NCI-H146 treated with DMSO at 0.1 percent for 48 hours (cell line): ENCODE data around the gene MIAT.
A peak's percentile ranks its signal among the peaks of the same experiment; 100 is the strongest.
"Not testable (repeated sequence)": the region's sequence is repeated elsewhere in the genome, so short reads cannot be mapped to it uniquely, and the experiment has no call there.

Experiments
- DNase-seq: peaks from one replicate; lab custom pipeline; 2025; ENCODE audit not compliant: unreplicated experiment; lab: John Stamatoyannopoulos, UW

The MIAT gene

GRCh38 chr22:26656891-26657851 lies at the start of gene MIAT:
TSS of gene MIAT (plus strand) at chr22:26657588.
- DNase-seq, result peak; percentile 18

GRCh38 chr22:26608129-26608528 lies 49.3 kb upstream of the MIAT start:
- no peak for DNase-seq

- no peak for DNase-seq
Observed at GRCh38 chr22:26609287-26609686, 48.1 kb upstream of the MIAT start.

GRCh38 chr22:26610072-26610958 lies 47.1 kb upstream of the MIAT start:
- no peak for DNase-seq

GRCh38 chr22:26610996-26611395 lies 46.4 kb upstream of the MIAT start:
- DNase-seq, result no peak

- no peak for DNase-seq
Observed at GRCh38 chr22:26612652-26613051, 44.7 kb upstream of the MIAT start.

- DNase-seq, result not testable (repeated sequence)
Observed at GRCh38 chr22:26613753-26614152, 43.6 kb upstream of the MIAT start.

- DNase-seq, result no peak
Observed at GRCh38 chr22:26614322-26614721, 43.1 kb upstream of the MIAT start.

GRCh38 chr22:26615149-26615548 lies 42.2 kb upstream of the MIAT start:
- DNase-seq, result peak; percentile 14

GRCh38 chr22:26615830-26616435 lies 41.5 kb upstream of the MIAT start:
- DNase-seq, result no peak

- DNase-seq, result no peak
Observed at GRCh38 chr22:26616650-26617049, 40.7 kb upstream of the MIAT start.

GRCh38 chr22:26617271-26618199 lies 39.9 kb upstream of the MIAT start, which contains the start of gene CRYBB1:
TSS of gene CRYBB1 (minus strand) at chr22:26618027. CDS start at chr22:26616319, 1,708 bp downstream.
- DNase-seq, result no peak

- no peak for DNase-seq
Observed at GRCh38 chr22:26618455-26618854, 38.9 kb upstream of the MIAT start.

- no peak for DNase-seq
Observed at GRCh38 chr22:26619510-26619909, 37.9 kb upstream of the MIAT start.

- no peak for DNase-seq
Observed at GRCh38 chr22:26620197-26620596, 37.2 kb upstream of the MIAT start.

- no peak for DNase-seq
Observed at GRCh38 chr22:26621663-26622062, 35.7 kb upstream of the MIAT start, which contains the start of gene CRYBA4. TSS of gene CRYBA4 (plus strand) at chr22:26621963. CDS start at chr22:26622597, 634 bp downstream.

GRCh38 chr22:26623984-26624383 lies 33.4 kb upstream of the MIAT start:
- DNase-seq, result no peak

GRCh38 chr22:26624803-26625202 lies 32.6 kb upstream of the MIAT start:
- no peak for DNase-seq

GRCh38 chr22:26629988-26630761 lies 27.2 kb upstream of the MIAT start:
- DNase-seq, result no peak
